ENCODE results near the gene SLC5A3.

Gene SLC5A3

GRCh38 chr21:34073032-34073748, at the start of gene SLC5A3, which contains the start of gene MRPS6:
TSS of gene SLC5A3 (plus strand) at chr21:34073578. CDS start at chr21:34095199, 21,621 bp downstream.
TSS of gene MRPS6 (plus strand) at chr21:34073578. CDS start at chr21:34073701, 123 bp downstream.
- peak; percentile 74 for DNase-seq

DNA sequence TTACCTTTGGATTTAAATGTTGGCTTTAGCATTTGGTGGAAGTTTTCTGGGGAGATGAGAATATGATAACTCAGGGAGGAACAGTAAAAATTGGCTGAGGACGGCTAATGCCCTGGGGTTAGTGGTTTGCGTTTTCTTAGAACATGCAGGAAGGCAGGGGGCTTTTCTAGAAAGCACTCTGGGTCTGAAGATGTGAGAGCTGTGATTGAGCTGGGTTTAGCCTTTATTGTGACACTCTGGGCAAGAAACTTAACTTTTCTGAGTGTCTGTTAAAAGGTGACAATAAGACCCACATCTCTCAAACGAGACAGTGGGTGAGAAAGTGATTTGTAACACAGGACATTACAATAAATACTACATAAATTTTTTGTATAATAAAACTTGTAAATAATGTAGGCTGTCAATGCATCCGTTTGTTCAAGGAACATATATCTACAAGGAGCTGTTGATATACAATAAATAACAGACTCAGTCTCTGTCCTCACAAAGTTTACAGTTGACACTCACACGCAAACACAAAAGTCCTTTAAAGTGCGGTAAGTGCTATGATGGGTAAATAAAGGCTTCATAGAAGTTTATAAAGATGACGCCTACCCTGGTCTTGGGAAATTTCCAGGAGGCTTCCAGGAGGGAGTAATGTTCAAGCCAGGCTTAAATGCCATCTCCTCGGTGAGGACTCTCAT, 49.5 kb upstream of the SLC5A3 start:
- DNase-seq = no peak

DNA sequence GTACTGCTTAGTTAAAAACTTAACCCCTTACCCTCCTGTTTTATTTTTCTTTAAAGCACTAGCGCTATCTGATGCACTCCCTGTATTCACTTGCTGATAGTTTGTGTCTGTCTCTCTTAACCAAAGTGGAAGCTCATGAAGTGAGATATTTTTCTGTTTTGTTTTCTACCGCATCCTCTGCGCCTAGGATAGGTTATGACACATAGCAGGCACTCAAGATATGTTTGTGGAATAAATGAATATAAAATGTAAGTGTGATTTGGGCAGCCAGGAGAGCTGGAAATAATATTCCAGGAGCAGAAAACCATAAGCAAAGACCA, 49.0 kb upstream of the SLC5A3 start:
- no peak for DNase-seq

DNA sequence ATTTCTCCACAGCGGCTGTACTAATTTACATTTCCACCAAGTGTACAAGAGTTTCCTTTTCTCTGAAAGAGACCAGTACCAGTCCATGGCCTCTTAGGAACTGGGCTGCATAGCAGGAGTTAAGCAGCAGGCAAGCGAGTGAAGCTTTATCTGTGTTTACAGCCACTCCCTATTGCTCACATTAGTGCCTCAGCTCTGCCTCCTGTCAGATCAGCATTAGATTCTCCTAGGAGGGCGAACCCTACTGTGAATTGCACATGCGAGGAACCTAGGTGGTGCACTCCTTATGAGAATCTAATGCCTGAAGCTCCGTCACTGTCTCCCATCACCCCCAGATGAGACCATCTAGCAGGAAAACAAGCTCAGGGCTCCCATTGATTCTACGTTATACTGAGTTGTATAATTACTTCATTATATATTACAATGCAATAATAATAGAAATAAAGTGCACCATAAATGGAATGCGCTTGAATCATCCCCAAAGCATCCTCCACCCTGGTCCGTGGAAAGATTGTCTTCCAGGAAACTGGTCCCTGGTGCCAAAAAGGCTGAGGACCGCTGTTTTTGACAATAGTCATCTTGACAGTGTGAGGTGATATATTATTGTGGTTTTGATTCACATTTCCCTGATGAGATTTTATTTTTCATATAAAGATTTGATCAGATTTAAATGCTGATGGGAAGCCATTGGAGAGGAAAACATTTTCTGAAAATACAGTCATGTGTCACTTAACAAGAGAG, 45.5 kb upstream of the SLC5A3 start:
- DNase-seq = no peak

DNA sequence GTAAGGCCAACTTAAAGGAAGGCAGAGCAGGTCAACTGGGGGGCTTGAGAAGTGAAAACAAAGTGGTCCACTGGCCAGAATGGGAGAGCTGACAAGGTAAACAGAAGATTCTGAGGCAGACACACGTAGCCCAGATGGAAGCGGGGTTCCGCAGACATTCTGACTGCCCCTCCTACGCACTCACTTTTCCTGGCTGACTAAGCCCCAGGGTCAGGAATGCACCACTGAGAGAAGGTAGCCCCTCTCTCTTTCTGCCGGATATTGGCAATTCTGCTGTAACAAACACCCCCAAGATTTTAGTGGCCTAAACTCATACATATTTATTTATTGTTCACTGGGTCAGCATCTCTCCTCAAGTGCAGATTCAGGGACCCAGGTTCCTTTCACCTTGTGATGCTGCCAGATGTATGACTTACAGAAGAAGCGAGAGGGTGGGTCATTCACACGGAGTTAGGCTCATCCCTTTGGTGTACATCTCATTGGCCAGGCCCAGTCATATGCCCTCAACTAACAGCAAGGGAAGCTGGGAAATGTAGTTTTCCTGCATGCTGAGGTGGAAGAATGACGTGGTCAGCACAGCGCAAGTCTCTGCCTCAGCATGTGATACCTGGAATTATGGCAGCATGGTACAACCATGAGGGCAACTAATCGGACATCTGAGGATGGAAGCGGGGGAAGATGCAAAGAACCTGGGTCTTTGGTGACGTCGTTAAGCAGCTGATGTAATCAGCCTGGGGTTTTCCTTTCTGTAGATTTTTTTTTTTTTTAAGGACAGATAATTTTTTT, 43.4 kb upstream of the SLC5A3 start:
- peak; percentile 19 for DNase-seq

- DNase-seq = no peak
Observed at GRCh38 chr21:34031835-34032370, 41.5 kb upstream of the SLC5A3 start.

DNA sequence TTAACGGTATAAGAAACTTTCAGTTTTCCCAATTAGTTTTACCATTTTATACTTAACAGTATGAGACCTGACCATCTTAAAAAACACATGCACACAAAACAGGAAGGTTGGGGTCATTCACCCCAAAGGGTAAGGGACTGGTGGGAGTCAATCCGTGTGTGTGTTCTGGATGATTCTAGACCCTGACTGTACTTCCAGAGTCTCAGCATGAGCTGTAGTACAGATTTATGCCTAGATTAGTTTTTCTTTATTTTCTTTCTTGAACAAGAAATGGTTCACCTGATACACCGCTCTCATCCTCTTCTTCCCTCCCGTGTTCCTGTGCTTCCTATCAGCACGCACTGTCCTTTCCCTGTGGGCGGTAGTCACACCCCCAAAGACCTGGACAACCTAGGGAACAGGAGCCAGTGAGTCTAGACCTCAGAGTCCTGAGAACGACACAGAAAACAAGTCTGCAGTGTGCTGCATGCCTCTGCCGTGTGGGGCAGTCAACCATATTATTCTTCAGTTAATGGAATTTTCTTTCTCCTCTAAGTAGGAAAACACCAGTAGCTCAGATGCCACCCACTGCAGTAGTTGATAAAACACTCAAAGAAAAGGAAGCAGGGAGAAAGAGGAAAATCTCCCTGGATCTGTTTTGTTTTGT, 38.9 kb upstream of the SLC5A3 start:
- no peak for DNase-seq

- no peak for DNase-seq
Observed at GRCh38 chr21:34035619-34036354, 37.6 kb upstream of the SLC5A3 start.

- no peak for DNase-seq
Observed at GRCh38 chr21:34037009-34037795, 36.2 kb upstream of the SLC5A3 start.

DNA sequence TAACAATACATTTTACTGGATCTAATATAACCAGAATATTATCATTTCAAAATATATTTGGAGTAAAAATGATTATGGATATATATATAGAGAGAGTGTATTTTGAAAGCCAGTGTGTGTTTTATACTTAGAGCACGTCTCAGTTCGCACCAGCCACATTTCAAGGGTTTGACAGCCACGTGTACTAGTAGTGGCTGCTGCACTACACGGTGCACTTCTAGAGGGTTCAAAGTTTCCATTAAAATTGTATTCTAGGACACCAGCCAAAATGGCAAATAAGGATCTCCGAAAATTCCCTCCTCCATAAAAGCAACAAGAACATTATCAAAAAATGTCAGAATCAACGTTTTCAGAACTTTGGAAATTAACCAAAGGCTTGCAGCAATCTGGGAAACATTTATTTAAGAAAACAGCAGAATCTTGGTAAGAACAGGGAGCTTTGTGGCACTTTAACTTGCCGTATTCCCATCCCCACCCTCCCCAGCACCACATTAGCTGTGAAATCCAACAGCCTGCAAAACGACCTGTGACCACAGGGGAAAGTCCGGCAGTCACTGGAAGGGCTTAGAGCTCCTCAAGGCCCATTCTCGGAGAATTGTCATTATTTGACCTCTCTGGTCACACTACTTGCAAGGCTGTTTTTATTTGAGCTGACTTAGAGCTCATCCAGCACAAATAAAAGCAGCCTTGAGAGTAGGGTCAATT, 33.5 kb upstream of the SLC5A3 start:
- no peak for DNase-seq

- no peak for DNase-seq
Observed at GRCh38 chr21:34042735-34043134, 30.6 kb upstream of the SLC5A3 start.

DNA sequence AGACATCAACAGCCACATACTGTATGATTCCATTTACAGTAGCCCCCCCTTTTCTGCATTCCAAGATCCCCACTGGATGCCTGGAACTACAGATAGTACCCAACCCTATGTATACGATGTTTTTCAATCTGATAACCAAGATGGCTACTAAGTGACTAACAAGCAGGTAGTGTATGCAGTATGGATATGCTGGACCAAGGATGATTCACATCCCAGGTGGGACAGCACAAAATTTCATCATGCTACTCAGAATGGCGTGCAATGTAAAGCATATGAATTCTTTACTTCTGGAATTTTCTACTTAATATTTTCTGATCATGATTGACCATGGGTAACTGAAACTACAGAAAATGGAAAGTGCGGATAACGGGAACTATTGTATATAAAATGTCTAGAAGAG, 30.0 kb upstream of the SLC5A3 start:
- DNase-seq = no peak

GRCh38 chr21:34046917-34047316, 26.5 kb upstream of the SLC5A3 start:
- DNase-seq = no peak

DNA sequence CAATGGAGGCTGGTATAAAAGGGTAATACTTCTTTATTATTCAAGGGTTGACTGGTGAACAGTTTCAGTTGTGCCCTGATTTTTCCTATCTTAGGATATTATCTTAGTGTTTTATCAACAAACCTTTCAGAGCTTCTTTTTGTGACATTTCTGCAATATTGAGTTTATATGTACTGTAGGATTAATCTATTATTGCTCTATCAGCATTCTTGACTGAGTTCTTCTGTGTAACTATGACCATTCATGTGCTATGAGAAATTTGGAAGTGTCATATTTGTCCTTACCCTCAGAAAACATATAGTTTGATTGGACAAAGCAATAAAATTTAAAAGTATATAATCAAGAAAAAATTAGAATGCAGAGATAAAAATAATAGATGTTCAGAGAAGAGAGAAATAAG, 25.5 kb upstream of the SLC5A3 start:
- no peak for DNase-seq

DNA sequence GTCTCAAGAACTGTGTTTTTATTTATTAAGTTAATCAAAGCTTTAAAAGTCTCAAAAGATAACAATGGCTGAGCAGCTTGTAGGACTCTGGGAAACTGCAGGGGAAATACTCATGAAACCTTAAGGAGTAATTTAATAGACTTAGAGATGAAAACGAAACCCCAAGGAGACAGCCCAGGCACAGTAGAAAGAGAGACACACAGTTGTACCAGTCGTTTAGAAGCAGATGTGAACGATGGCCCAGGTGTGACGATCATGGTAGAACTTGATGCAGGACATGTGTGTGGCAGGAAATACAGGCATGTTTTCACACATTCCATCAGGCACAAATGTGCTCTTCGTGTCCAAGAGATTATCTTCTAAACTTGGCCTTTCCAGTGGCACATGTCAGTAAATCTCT, 21.2 kb upstream of the SLC5A3 start:
- no peak for DNase-seq

- DNase-seq = no peak
Observed at GRCh38 chr21:34054259-34054658, 19.1 kb upstream of the SLC5A3 start.

GRCh38 chr21:34055615-34056014, 17.8 kb upstream of the SLC5A3 start:
- DNase-seq = no peak

- no peak for DNase-seq
Observed at GRCh38 chr21:34061983-34062382, 11.4 kb upstream of the SLC5A3 start.

DNA sequence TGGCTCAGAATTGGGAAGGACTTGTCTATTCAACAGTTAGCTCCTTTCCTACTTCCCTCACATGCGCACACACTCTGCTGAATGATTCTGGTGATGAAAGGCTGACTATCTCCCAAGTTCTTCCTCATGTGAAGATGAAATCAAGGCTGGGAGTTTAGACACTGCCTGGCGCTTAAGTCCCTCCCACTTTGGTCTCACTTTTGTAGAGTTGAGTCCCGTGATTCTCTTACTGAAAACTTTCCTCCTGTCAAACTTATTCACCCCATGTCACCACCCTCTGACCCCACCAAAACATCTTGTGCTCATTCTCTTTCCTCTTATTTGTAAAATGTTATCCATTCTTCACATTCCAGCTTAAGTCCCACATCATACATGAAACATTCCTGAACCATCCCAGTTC, 8.4 kb upstream of the SLC5A3 start:
- DNase-seq = no peak

GRCh38 chr21:34071683-34072082, 1.7 kb upstream of the SLC5A3 start:
- DNase-seq = no peak

All from stimulated activated CD4-positive, alpha-beta T cell treated with anti-CD3 and anti-CD28 coated beads, Interleukin-12 subunit alpha, Interleukin-12 subunit beta, amount 100 ng/mL, for 4 hours (primary cell).